NCI-H1417 (cell line): ENCODE data around the gene SPIN2A.
A peak's percentile ranks its signal among the peaks of the same experiment; 100 is the strongest.
"Not testable (repeated sequence)": the region's sequence is repeated elsewhere in the genome, so short reads cannot be mapped to it uniquely, and the experiment has no call there.

ENCODE experiments used
- DNase-seq, 3 experiments: peaks; one replicate each; lab custom pipeline; 2025; lab: John Stamatoyannopoulos, UW

Gene SPIN2A

GRCh38 chrX:57137073-57137472 is at the start of gene SPIN2A:
SPIN2A (minus strand) TSS chrX:57137397; CDS start chrX:57136597, 800 bp downstream.
- DNase-seq: not testable (repeated sequence)

GRCh38 chrX:57178605-57179004 is 41.4 kb upstream of the SPIN2A start:
- DNase-seq: no peak

GRCh38 chrX:57177070-57177469 is 39.9 kb upstream of the SPIN2A start:
- DNase-seq: no peak

- no peak for DNase-seq
Observed at GRCh38 chrX:57172544-57172943, 35.3 kb upstream of the SPIN2A start.

- peak in 2 of 3 experiments; percentile 20 to 48 for DNase-seq
Observed at GRCh38 chrX:57156397-57157049, 19.3 kb upstream of the SPIN2A start.

- no peak for DNase-seq
Observed at GRCh38 chrX:57155171-57155570, 18.0 kb upstream of the SPIN2A start.

GRCh38 chrX:57152222-57152621 is 15.0 kb upstream of the SPIN2A start:
- DNase-seq: not testable (repeated sequence)

- no peak for DNase-seq
Observed at GRCh38 chrX:57138674-57139073, 1.5 kb upstream of the SPIN2A start.

GRCh38 chrX:57137501-57137900 is 304 bp upstream of the SPIN2A start:
- no peak for DNase-seq

GRCh38 chrX:57136589-57136988 is 608 bp downstream of the SPIN2A start:
- not testable (repeated sequence) for DNase-seq

- DNase-seq: no peak
Observed at GRCh38 chrX:57135287-57135686, 1.9 kb downstream of the SPIN2A start.

GRCh38 chrX:57134702-57135101 is 2.5 kb downstream of the SPIN2A start:
- no peak for DNase-seq

- DNase-seq: no peak
Observed at GRCh38 chrX:57133706-57134105, 3.5 kb downstream of the SPIN2A start.

GRCh38 chrX:57133284-57133683 is 3.9 kb downstream of the SPIN2A start:
- not testable (repeated sequence) for DNase-seq

GRCh38 chrX:57132046-57132445 is 5.2 kb downstream of the SPIN2A start:
- no peak for DNase-seq

GRCh38 chrX:57121816-57122215 is 15.4 kb downstream of the SPIN2A start:
- DNase-seq: no peak

- peak in 2 of 3 experiments; percentile 65 to 80 for DNase-seq
Observed at GRCh38 chrX:57121162-57121755, 15.9 kb downstream of the SPIN2A start, which contains the start of gene SPIN2B. SPIN2B (minus strand) TSS chrX:57121548.

GRCh38 chrX:57120619-57121161 is 16.5 kb downstream of the SPIN2A start:
- DNase-seq: not testable (repeated sequence)

- no peak for DNase-seq
Observed at GRCh38 chrX:57119416-57119815, 17.8 kb downstream of the SPIN2A start.

- DNase-seq: not testable (repeated sequence)
Observed at GRCh38 chrX:57117566-57117965, 19.6 kb downstream of the SPIN2A start.

GRCh38 chrX:57104921-57105398 is 32.2 kb downstream of the SPIN2A start:
- DNase-seq: no peak

GRCh38 chrX:57104406-57104805 is 32.8 kb downstream of the SPIN2A start:
- no peak for DNase-seq

- DNase-seq: no peak
Observed at GRCh38 chrX:57103489-57103888, 33.7 kb downstream of the SPIN2A start.
